Mammary epithelial cell (primary cell): ENCODE measurements around the gene MOB3A.

Experiments used
- EZH2 ChIP-seq: IDR thresholded peaks from 2 replicates; pipeline ENCODE4 v1.6.1; 2012; ENCODE audit warnings: low read length, inconsistent platforms, borderline replicate concordance
- TF ChIP-seq, protein P1 (sequence below), 2 donors: IDR thresholded peaks in 1 of 2; conservative IDR thresholded peaks in 1 of 2; 2 replicates each; pipeline ENCODE4 v1.5.1; 2011 to 2012; ENCODE audit warnings: inconsistent platforms in 2 of 2, low read length in 2 of 2, mild to moderate bottlenecking in 2 of 2, control low read depth in 1 of 2, low read depth in 1 of 2; ENCODE audit not compliant: insufficient read depth in 1 of 2; ENCODE audit errors: extremely low read depth in 1 of 2

DNA sequence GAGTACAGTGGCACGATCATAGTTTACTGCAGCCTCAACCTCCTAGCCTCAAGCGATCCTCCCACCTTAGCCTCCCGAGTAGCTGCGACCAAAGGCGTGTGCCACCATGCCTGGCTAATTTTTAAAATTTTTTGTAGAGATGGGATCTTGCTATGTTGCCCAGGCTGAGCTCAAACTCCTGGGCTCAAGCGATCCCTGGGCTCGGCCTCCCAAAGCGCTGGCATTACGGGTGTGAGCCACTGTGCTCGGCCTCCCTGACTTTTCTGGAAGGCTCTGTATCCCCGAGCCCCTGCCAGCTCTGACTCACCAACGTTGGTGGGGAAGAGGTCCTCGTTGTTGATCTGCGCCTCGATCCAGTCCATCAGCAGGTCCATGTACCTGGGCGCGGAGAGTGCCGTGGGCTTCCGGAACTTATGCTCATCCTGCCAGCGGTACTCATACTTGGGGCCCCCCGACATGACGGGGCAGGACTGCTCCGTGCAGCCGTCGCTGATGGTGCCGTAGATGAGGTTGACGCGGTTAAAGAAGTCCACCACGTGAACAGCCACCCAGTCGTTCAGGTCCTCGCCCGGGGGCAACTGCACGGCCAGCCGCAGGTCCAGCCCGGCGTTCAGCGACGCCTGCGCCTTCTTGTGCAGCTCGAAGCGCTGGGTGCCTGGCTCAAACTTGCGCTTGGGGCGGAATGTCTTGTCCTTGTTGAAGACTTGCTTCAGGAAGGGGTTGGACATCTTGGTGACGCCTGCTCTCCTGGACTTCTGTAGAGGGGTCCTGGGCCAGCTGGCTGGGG, 18.1 kb downstream of the MOB3A start:
- TF ChIP-seq, protein P1, sequence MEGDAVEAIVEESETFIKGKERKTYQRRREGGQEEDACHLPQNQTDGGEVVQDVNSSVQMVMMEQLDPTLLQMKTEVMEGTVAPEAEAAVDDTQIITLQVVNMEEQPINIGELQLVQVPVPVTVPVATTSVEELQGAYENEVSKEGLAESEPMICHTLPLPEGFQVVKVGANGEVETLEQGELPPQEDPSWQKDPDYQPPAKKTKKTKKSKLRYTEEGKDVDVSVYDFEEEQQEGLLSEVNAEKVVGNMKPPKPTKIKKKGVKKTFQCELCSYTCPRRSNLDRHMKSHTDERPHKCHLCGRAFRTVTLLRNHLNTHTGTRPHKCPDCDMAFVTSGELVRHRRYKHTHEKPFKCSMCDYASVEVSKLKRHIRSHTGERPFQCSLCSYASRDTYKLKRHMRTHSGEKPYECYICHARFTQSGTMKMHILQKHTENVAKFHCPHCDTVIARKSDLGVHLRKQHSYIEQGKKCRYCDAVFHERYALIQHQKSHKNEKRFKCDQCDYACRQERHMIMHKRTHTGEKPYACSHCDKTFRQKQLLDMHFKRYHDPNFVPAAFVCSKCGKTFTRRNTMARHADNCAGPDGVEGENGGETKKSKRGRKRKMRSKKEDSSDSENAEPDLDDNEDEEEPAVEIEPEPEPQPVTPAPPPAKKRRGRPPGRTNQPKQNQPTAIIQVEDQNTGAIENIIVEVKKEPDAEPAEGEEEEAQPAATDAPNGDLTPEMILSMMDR (conservative IDR thresholded peaks at IDR 0.05 in 1 of 2, IDR thresholded peaks at IDR 0.05 in 1 of 2; ENCODE audit: extremely low read depth in 1 of 2, insufficient read depth in 1 of 2, low read depth in 1 of 2, low read length in 2 of 2), result no peak
- no peak for TF ChIP-seq EZH2
